Choroid plexus epithelial cell (primary cell): ENCODE results near the gene CMSS1.

Experiments
- DNase-seq: peaks from one replicate; pipeline ENCODE4 v3.0.0-alpha.2; 2010; ENCODE audit warnings: low read depth
- H3K4me3 ChIP-seq: 2 replicates; pipeline ENCODE4 v1.5.1; 2011; ENCODE audit warnings: low read depth, mild to moderate bottlenecking, control low read depth, low read length, moderate library complexity
- CTCF ChIP-seq: conservative IDR thresholded peaks from 2 replicates; pipeline ENCODE4 v1.5.1; 2011; ENCODE audit warnings: low read depth, mild to moderate bottlenecking, control low read depth, inconsistent platforms, low read length, moderate library complexity

The CMSS1 gene

DNA sequence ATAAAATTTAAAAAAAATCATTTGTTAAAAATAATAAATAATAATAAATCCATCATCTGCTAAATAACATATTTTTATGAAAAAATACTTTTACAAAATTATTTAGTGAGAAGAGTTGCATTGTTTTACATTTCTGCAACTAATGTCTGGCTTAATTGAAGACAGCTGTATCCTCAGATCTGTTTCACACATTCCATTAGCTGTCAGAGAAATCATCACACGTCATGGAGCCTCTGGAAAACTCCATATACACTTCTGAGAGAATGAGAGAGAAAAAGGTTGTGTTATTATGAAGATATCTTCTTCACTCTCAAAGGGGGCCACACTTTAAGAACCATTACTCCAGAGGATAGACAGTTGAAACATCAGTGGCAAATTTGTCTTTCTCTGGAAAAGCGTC, 40.8 kb downstream of the CMSS1 start:
- no peak for DNase-seq
- TF ChIP-seq CTCF, result no peak
- H3K4me3 ChIP-seq, result no peak overlapping the region

- peak; percentile 96 for DNase-seq
- no peak overlapping the region for H3K4me3 ChIP-seq
- no peak for TF ChIP-seq CTCF
These were observed 42.2 kb downstream of the CMSS1 start for GRCh38 chr3:99859825-99860224.

GRCh38 chr3:99861216-99861615, 43.6 kb downstream of the CMSS1 start:
- TF ChIP-seq CTCF, result no peak
- DNase-seq, result no peak
- no peak overlapping the region for H3K4me3 ChIP-seq

DNA sequence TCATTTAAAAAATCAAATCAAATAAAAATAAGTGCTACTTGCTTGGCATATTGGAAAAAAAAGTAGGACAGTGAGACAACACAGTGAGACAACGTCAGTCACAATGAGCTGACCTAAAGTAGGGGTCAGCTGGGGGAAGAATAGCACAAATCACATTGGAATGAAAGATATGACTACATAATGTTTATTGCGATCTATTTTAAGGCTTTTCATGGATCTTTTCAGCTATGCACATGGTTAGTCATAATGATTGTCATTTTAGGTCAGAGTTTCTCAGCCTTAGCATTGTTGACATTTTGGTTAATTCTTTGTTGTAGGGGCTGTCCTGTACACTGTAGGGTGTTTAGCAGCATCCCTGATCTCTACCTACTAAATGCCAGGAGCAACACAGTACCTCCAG, 44.5 kb downstream of the CMSS1 start:
- TF ChIP-seq CTCF, result no peak
- DNase-seq, result peak; percentile 69

GRCh38 chr3:99863002-99863401, 45.3 kb downstream of the CMSS1 start:
- TF ChIP-seq CTCF, result no peak
- DNase-seq, result no peak
- no peak overlapping the region for H3K4me3 ChIP-seq

More for the DNA sequence above, 44.5 kb downstream of the CMSS1 start:
- H3K4me3 ChIP-seq, result no peak overlapping the region

DNA sequence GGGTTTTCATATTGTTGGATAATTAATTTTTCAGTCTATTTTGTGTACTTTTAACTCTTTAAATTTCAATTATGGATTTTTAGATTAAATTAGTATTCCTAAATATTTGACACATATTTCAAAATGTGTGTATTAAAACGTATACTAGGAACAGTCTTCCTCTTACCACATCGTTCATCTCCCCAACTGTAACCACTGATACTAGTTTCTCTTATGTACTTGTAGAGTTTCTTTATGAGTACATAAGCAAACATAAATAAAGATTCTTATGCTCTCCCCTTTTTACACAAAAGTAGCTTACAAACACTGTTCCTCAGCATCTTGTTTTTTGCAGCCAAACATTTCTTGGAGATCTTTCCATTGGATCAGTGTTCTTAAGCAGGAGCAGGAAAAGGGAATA, 45.9 kb downstream of the CMSS1 start:
- TF ChIP-seq CTCF, result no peak
- DNase-seq, result no peak
- H3K4me3 ChIP-seq, result no peak overlapping the region

DNA sequence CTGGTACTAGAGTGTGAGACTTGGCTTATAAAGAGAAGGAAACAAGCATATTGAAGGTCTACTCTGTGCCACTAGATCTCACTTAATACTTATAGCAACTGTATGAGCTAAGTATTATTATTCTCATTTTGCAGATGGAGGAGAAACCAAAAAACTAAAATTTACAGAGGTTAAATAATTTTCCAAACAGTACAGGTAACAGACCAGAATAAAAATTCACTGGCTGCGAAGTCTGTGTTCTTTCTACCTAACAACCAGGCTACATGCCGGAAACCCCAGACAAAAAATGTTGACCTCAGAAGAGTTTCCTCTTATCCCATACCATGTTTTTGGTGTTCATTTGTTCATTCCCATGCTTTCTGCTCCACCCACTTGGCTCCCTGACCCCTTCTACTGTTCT, 46.6 kb downstream of the CMSS1 start:
- TF ChIP-seq CTCF, result no peak
- H3K4me3 ChIP-seq, result no peak overlapping the region
- DNase-seq, result no peak
